ENCODE measurements around the gene CMTR1. TPM values are rescaled to one million over a fixed set of nuclear protein-coding genes. Genes with fewer than 3 reads are reported as not detected.

Gene CMTR1
- total and polyA plus RNA-seq, 7 experiments from 2014 or later = 21.1 to 89.4 (median 70.3) TPM

DNA sequence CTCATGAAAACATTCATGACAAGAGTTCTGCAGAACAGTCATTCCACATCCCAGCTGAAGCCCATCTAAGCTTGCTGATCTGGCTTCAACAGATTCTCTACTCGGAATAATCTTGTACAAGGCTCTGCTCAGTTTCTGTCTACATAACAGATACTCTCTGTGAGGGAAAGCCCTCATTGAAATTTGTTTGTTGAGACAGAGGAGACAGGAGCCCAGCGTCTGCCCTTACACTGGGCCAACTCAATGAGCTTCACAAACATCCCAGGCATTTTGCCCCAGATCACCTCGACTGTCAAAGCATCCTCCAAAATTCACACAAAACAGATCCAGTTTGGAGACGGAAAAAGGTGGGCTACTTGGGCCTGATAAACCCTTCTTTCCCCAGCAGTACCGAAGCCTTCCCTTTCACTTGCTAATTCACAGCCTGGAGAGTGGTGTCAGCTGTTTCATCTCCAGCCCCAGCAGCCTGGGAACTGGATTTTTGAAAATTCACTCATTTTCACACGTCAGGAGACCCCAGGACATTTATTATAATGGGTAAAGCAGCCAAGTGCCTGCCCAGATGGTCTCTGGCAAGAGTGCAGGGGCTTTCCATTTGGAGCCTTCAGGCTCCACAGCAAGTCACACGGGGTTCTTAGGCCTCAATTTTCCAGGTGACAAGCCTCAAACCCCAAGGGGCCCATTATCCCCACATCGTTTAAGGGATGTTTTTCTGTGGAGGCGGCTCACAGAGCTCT is 59.4 kb downstream of the CMTR1 start:
- H3K27me3 ChIP-seq (ENCODE audit: control insufficient read depth in 2 of 2, insufficient read depth in 2 of 2, low read length in 2 of 2) = no peaks in the 10 kb centered on the region
- no peak for DNase-seq
- ChIA-PET POLR2A (interaction anchor here (0.9 to 3.8 kb wide), 4 partner anchors 9 to 73 kb away, joined by 3 to 31 read pairs (median 11); no protein-coding TSS in a partner anchor), CTCF (interaction anchor here (0.6 to 2.9 kb wide), 8 partner anchors 9 to 473 kb away, joined by 3 to 15 read pairs (median 4); no protein-coding TSS in a partner anchor)
- H3K27ac ChIP-seq (ENCODE audit: low read depth, low read length) = no peak overlapping the region
- Mint-ChIP-seq H3K4me1 (peaks cover 46 to 87% (median 77%) of the 10 kb centered on the region in 7 donors), H3K4me3 (peak overlapping the region in 2 of 10 donors; percentile 6 to 32), H3K9me3 (no peaks in the 10 kb centered on the region), H3K27ac (peak overlapping the region in 7 of 9 donors; percentile 26 to 88 (median 59)), H3K27me3 (no peaks in the 10 kb centered on the region), H3K36me3 (peaks cover 0 to 8% (median 0%) of the 10 kb centered on the region in 5 donors)
- no peaks in the 10 kb centered on the region for H3K36me3 ChIP-seq (ENCODE audit: control insufficient read depth in 2 of 3, insufficient read depth in 3 of 3, low read length in 3 of 3)
- no peak for ATAC-seq
- no peaks in the 10 kb centered on the region for H3K9me3 ChIP-seq (ENCODE audit: control insufficient read depth in 2 of 3, low read length in 3 of 3)
- peaks cover 47 to 52% of the 10 kb centered on the region in 2 donors for H3K4me1 ChIP-seq (ENCODE audit: control insufficient read depth in 2 of 2, insufficient read depth in 2 of 2, low read length in 2 of 2)
- intact Hi-C loops (cut with micrococcal nuclease) = no loop called here
- H3K4me3 ChIP-seq (ENCODE audit: low read length) = no peak overlapping the region

DNA sequence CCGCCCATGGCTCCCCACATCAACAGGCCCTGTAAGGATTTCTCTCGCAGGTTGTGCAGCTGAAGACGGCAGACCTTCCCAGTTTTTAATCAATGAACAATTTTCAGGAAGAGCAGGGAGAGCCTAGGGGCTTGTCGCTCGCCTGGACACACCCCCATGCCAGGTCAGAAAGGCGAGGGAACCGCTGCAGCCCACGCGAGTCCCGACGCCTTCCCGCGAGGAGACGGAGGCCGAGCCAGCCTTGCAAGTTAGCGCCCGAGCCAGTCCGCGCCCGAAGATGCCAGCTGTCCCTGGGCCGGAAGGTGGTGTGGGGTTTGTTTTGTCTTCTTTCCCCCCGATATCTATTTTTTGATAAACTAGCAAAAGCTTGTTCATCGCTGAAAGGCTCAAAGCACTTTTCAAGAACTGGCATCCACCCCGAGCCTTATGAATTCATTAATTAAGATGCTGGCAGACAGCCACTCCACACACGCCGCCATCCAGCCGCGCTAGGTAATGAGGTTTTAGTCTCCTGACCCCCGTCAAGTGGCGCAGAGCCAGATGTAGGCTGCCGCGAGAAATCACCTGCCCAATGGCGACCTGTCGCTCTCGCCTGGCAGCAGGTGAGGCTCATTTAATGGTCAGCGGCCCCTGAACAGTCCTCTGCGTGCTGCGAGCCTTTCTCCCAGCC is 60.1 kb downstream of the CMTR1 start:
- ChIA-PET CTCF (interaction anchor here (1.3 to 1.6 kb wide), 3 partner anchors 8 to 199 kb away, joined by 4 to 7 read pairs (median 5); no protein-coding TSS in a partner anchor), POLR2A (interaction anchor here (1.1 to 16.9 kb wide), 3 partner anchors 9 to 21 kb away, joined by 3 to 376 read pairs (median 31); no protein-coding TSS in a partner anchor)
- Mint-ChIP-seq H3K4me1 (peaks cover 47 to 86% (median 79%) of the 10 kb centered on the region in 7 donors), H3K9me3 (no peaks in the 10 kb centered on the region), H3K27me3 (no peaks in the 10 kb centered on the region), H3K27ac (no peak overlapping the region), H3K36me3 (peaks cover 0 to 8% (median 0%) of the 10 kb centered on the region in 5 donors), H3K4me3 (no peak overlapping the region)
- DNase-seq (no peak), ATAC-seq (no peak)
- H3K27me3 ChIP-seq (ENCODE audit: control insufficient read depth in 2 of 2, insufficient read depth in 2 of 2, low read length in 2 of 2) = no peaks in the 10 kb centered on the region
- no peak overlapping the region for H3K27ac ChIP-seq (ENCODE audit: low read depth, low read length)
- H3K9me3 ChIP-seq (ENCODE audit: control insufficient read depth in 2 of 3, low read length in 3 of 3) = no peaks in the 10 kb centered on the region
- intact Hi-C loops (cut with micrococcal nuclease) = no loop called here
- peaks cover 43 to 55% of the 10 kb centered on the region in 2 donors for H3K4me1 ChIP-seq (ENCODE audit: control insufficient read depth in 2 of 2, insufficient read depth in 2 of 2, low read length in 2 of 2)
- no peak overlapping the region for H3K4me3 ChIP-seq (ENCODE audit: low read length)
- H3K36me3 ChIP-seq (ENCODE audit: control insufficient read depth in 2 of 3, insufficient read depth in 3 of 3, low read length in 3 of 3) = no peaks in the 10 kb centered on the region

DNA sequence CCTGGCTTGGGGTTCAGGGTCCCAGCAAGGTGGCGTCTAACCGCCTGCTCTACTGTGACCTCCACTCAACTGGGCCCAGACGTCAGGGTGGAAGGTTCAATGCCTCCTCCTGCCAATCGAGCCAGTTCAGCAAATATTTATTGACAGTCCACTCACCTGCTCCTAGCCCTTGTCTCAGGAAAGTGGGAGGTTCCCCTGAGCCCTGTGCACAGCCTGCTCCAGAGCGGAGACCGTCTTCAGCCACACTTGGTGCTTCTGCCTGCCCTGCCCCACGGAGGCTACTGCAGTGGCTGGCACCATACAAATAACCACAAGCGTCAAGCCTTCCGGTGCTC is 60.6 kb downstream of the CMTR1 start:
- peak overlapping the region in 2 of 9 donors; percentile 25 to 56 for H3K27ac Mint-ChIP-seq
- Histone ChIP-seq H3K27me3 (ENCODE audit: control insufficient read depth in 2 of 2, insufficient read depth in 2 of 2, low read length in 2 of 2) (no peaks in the 10 kb centered on the region), H3K4me3 (ENCODE audit: low read length) (no peak overlapping the region), H3K36me3 (ENCODE audit: control insufficient read depth in 2 of 3, insufficient read depth in 3 of 3, low read length in 3 of 3) (no peaks in the 10 kb centered on the region), H3K9me3 (ENCODE audit: control insufficient read depth in 2 of 3, low read length in 3 of 3) (no peaks in the 10 kb centered on the region), H3K4me1 (ENCODE audit: control insufficient read depth in 2 of 2, insufficient read depth in 2 of 2, low read length in 2 of 2) (peaks cover 38 to 55% of the 10 kb centered on the region in 2 donors), H3K27ac (ENCODE audit: low read depth, low read length) (no peak overlapping the region)
- ChIA-PET CTCF (no interaction called here), POLR2A (interaction anchor here (3.8 to 16.9 kb wide), 2 partner anchors 8 to 20 kb away, joined by 31 to 376 read pairs; no protein-coding TSS in a partner anchor)
- intact Hi-C loops (cut with micrococcal nuclease) = no loop called here
- no peaks in the 10 kb centered on the region for H3K27me3 Mint-ChIP-seq
- DNase-seq (no peak), ATAC-seq (no peak)
- peaks cover 0 to 5% (median 0%) of the 10 kb centered on the region in 5 donors for H3K36me3 Mint-ChIP-seq
- H3K4me3 Mint-ChIP-seq = no peak overlapping the region
- H3K9me3 Mint-ChIP-seq = no peaks in the 10 kb centered on the region
- H3K4me1 Mint-ChIP-seq = peaks cover 46 to 84% (median 78%) of the 10 kb centered on the region in 7 donors

DNA sequence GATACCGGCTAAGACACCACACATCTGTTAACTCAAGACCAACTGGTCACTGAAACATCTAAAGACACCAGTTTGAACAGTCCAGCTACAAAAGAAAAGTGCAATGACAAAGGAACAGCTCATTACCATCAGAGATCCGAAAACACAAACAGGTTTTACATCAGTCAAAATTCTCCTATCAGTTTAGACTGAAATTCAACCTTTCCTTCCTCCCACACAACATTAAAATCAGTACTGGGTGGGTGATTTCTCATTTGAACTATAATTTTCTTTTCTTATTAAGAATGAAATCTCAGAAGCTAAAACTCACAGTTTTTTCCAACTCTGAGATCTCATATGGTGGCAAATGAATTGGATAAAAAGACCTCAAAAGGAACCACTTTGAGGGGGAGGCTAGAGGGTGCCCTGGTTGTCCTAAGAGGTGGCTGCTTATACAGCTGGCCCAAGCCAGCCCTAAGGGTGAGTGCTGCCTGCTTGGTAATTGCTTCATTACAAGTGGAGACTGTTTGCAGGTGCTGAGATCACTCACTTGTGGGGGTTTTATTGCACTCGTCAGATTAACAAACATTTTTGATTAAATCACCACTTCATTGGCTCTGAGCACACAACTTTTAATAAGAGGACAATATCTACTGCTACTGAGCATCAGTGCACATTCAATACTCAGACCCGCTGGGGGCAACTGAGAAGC is 62.4 kb downstream of the CMTR1 start:
- H3K36me3 Mint-ChIP-seq = peaks cover 0 to 8% (median 3%) of the 10 kb centered on the region in 5 donors
- no peaks in the 10 kb centered on the region for H3K27me3 Mint-ChIP-seq
- Histone ChIP-seq H3K27ac (ENCODE audit: low read depth, low read length) (no peak overlapping the region), H3K36me3 (ENCODE audit: control insufficient read depth in 2 of 3, insufficient read depth in 3 of 3, low read length in 3 of 3) (no peaks in the 10 kb centered on the region), H3K9me3 (ENCODE audit: control insufficient read depth in 2 of 3, low read length in 3 of 3) (no peaks in the 10 kb centered on the region), H3K27me3 (ENCODE audit: control insufficient read depth in 2 of 2, insufficient read depth in 2 of 2, low read length in 2 of 2) (no peaks in the 10 kb centered on the region), H3K4me1 (ENCODE audit: control insufficient read depth in 2 of 2, insufficient read depth in 2 of 2, low read length in 2 of 2) (peaks cover 36 to 51% of the 10 kb centered on the region in 2 donors), H3K4me3 (ENCODE audit: low read length) (no peak overlapping the region)
- H3K9me3 Mint-ChIP-seq = no peaks in the 10 kb centered on the region
- peaks cover 57 to 85% (median 78%) of the 10 kb centered on the region in 7 donors for H3K4me1 Mint-ChIP-seq
- no peak overlapping the region for H3K4me3 Mint-ChIP-seq
- intact Hi-C loops (cut with micrococcal nuclease) = loop anchor here in 1 of 2 donors (5.0 kb wide), 1 partner anchor 1142 kb away; the partner anchor contains the start of gene BTBD9
- DNase-seq (no peak), ATAC-seq (no peak)
- peak overlapping the region in 2 of 9 donors; percentile 25 to 45 for H3K27ac Mint-ChIP-seq
- POLR2A ChIA-PET = interaction anchor here (0.9 to 16.9 kb wide), 2 partner anchors 10 to 18 kb away, joined by 3 to 376 read pairs; no protein-coding TSS in a partner anchor
- CTCF ChIA-PET = interaction anchor here (1.1 to 1.7 kb wide), 3 partner anchors 8 to 41 kb away, joined by 4 to 5 read pairs (median 5); no protein-coding TSS in a partner anchor

DNA sequence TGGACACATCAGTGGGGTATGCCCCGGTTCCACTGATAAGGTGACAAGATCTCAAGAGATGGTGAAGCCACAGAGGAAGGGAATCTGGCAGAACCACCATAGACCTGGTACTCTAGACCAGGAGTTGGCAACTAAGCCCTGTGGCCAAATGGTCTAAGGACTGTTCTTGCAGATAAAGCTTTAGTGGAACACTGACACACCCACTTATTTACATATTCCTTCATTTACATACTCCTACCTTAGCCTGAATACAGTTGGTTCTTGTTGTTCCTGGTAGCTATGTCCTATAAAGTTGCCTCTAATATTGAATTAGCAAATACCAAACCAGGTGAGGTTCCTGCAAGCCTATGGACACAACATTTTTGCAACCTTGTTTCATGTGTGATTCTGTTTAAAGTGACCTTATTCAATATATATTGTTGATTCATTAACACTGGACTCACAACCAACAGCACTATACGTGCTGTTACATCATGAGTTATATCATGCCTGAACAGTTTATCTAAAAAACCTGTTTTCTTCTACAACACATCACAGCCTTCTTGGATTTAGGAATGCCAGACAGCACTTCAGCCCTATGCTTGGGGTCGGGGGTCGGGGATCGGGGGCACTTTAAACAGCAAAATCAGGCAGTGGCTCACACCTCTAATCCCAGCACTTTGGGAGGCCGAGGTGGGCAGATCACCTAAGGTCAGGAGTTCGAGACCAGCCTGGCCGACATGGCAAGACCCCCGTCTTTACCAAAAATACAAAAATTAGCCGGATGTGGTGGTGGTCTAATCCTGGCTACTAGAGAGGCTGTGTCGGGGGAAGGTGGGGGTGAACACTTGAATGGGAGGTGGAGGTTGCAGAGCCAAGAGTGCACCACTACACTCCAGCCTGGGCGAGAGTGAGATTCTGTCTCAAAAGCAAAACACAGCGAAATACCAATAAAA is 64.2 kb downstream of the CMTR1 start:
- ATAC-seq = no peak
- H3K4me1 Mint-ChIP-seq = peaks cover 52 to 83% (median 80%) of the 10 kb centered on the region in 7 donors

More for the DNA sequence above, 64.2 kb downstream of the CMTR1 start:
- Histone ChIP-seq H3K4me1 (ENCODE audit: control insufficient read depth in 2 of 2, insufficient read depth in 2 of 2, low read length in 2 of 2) (peaks cover 44 to 51% of the 10 kb centered on the region in 2 donors), H3K36me3 (ENCODE audit: control insufficient read depth in 2 of 3, insufficient read depth in 3 of 3, low read length in 3 of 3) (no peaks in the 10 kb centered on the region), H3K27me3 (ENCODE audit: control insufficient read depth in 2 of 2, insufficient read depth in 2 of 2, low read length in 2 of 2) (no peaks in the 10 kb centered on the region), H3K4me3 (ENCODE audit: low read length) (no peak overlapping the region), H3K27ac (ENCODE audit: low read depth, low read length) (no peak overlapping the region), H3K9me3 (ENCODE audit: control insufficient read depth in 2 of 3, low read length in 3 of 3) (no peaks in the 10 kb centered on the region)
- Mint-ChIP-seq H3K27me3 (no peaks in the 10 kb centered on the region), H3K27ac (peak overlapping the region in 2 of 9 donors; percentile 20 to 59), H3K9me3 (no peaks in the 10 kb centered on the region), H3K36me3 (peaks cover 0 to 8% (median 3%) of the 10 kb centered on the region in 5 donors), H3K4me3 (peak overlapping the region in 7 of 10 donors; percentile 8 to 98 (median 41))
- CTCF ChIA-PET = no interaction called here
- POLR2A ChIA-PET = interaction anchor here (16.9 kb wide), 1 partner anchor 17 kb away, joined by 376 read pairs; no protein-coding TSS in a partner anchor
- intact Hi-C loops (cut with micrococcal nuclease) = loop anchor here in 1 of 2 donors (5.0 kb wide), 1 partner anchor 1140 kb away; the partner anchor contains the start of gene BTBD9
- DNase-seq = no peak
